HEK293T (cell line): ENCODE data around the gene RHEB.

Source experiments
- FOXK2 ChIP-seq: fragments of 450-650 bp; IDR thresholded peaks from 2 replicates; pipeline ENCODE4 v1.6.1; 2016; ENCODE audit warnings: mild to moderate bottlenecking
- L3MBTL2 ChIP-seq: fragments of 450-650 bp; conservative IDR thresholded peaks from 2 replicates; pipeline ENCODE4 v1.6.1; 2016; ENCODE audit warnings: mild to moderate bottlenecking
- PKNOX1 ChIP-seq: fragments of 450-650 bp; IDR thresholded peaks from 2 replicates; pipeline ENCODE4 v1.6.1; 2016
- SP1 ChIP-seq: fragments of 450-650 bp; IDR thresholded peaks from 2 replicates; pipeline ENCODE4 v1.6.1; 2017
- ZNF384 ChIP-seq: fragments of 450-650 bp; IDR thresholded peaks from 2 replicates; pipeline ENCODE4 v1.6.1; 2016

DNA sequence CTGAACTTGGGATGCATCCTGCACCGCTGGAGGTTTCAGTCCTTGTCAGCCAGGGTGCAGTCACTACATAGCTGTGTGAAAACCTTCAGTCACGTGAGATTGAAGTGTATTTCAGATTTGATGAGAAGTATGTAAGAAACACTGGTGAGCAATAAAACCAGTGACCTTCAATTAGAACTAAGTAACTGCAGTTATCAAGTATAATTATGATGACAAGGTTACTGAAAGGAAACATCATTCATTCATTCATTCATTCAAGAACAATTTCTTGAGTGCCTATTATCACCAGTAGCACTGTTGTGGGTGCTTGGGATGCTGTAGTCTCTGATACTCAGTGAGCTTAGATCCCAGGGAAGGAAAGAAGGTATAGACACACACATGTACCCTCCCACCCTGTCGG, 33.6 kb downstream of the RHEB start:
- TF ChIP-seq FOXK2 (no peak), PKNOX1 (no peak), ZNF384 (no peak), SP1 (no peak), L3MBTL2 (no peak)
